Measurements from ENCODE around the gene MRNIP.

MRNIP gene

DNA sequence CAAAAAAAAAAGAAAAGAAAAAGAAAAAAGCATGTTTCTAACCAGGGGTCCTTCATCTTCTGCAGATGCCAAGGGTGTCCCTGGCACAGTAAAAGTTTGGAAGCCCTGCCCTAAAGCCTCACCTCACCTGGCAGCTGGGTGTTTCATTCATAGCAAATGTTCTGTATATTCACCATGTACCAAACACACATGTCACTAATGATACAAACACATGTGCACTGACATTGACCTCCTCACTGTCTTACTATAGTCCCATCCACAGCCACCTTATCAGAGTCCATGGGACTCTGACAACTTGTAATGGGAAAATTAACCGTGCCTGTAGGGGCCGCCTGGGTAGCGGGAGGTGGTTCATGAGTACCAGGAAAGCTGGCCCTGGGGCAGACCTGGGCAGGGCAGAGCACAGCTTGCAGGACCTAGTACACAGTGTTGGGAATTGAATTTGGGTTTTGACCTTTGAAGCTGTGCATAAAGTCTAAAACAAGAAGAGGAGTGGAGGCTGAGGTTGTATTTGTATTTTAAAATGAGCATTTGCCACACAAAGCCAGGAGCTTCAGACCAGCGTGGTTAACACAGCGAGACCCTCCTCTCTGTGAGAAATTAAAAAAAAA, 45.5 kb downstream of the MRNIP start:
- no peak overlapping the region for H3K27ac Mint-ChIP-seq
- peaks cover 42% of the 10 kb centered on the region for H3K36me3 Mint-ChIP-seq (ENCODE audit: low read depth)
- TF ChIP-seq, protein P1, sequence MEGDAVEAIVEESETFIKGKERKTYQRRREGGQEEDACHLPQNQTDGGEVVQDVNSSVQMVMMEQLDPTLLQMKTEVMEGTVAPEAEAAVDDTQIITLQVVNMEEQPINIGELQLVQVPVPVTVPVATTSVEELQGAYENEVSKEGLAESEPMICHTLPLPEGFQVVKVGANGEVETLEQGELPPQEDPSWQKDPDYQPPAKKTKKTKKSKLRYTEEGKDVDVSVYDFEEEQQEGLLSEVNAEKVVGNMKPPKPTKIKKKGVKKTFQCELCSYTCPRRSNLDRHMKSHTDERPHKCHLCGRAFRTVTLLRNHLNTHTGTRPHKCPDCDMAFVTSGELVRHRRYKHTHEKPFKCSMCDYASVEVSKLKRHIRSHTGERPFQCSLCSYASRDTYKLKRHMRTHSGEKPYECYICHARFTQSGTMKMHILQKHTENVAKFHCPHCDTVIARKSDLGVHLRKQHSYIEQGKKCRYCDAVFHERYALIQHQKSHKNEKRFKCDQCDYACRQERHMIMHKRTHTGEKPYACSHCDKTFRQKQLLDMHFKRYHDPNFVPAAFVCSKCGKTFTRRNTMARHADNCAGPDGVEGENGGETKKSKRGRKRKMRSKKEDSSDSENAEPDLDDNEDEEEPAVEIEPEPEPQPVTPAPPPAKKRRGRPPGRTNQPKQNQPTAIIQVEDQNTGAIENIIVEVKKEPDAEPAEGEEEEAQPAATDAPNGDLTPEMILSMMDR (IDR thresholded peaks at IDR 0.05) = no peak
- no peaks in the 10 kb centered on the region for H3K9me3 Mint-ChIP-seq
- peaks cover 16% of the 10 kb centered on the region for H3K27me3 Mint-ChIP-seq (ENCODE audit: low read depth, poor library complexity)
- H3K4me3 Mint-ChIP-seq = no peak overlapping the region
- peaks cover 9% of the 10 kb centered on the region for H3K4me1 Mint-ChIP-seq
- DNase-seq = no peak

DNA sequence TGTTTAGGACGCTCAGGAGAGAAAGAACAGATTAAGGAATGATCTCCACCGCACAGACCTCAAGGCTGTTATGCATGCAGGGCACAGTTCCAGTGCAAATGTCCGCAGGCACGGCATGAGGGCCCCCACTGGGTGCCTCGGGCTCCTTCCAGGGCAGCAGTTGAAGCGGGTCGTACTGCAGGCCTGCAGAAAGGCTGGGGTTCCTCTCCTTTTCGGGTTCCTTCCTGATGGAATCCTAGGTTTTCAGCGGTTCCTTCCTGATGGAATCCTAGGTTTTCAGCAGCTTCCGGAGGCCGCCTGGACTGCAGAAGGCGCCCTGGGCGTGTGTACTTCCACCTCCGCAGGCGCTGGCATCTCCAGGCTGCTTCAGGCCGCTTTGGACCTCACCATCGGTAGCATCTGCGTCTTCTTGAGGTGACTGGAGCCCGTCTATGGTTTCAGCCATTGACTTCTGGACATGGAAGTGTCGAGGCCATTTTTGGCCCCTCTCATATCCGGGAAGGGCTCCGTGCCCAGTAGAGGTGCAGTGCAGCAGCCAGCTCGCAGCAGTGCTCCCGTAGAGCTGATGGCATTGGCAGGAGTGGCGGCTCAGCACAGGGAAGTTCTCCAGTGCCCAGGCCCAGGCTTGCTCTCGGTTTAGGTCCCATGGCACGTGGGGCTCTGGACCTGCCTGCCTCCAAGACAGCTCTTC, 46.3 kb downstream of the MRNIP start:
- DNase-seq = no peak
- no peak overlapping the region for H3K27ac Mint-ChIP-seq
- H3K4me1 Mint-ChIP-seq = peaks cover 5% of the 10 kb centered on the region
- no peak overlapping the region for H3K4me3 Mint-ChIP-seq
- H3K9me3 Mint-ChIP-seq = no peaks in the 10 kb centered on the region
- H3K36me3 Mint-ChIP-seq (ENCODE audit: low read depth) = peaks cover 42% of the 10 kb centered on the region
- TF ChIP-seq, protein P1 (IDR thresholded peaks at IDR 0.05) = no peak
- H3K27me3 Mint-ChIP-seq (ENCODE audit: low read depth, poor library complexity) = peaks cover 8% of the 10 kb centered on the region

DNA sequence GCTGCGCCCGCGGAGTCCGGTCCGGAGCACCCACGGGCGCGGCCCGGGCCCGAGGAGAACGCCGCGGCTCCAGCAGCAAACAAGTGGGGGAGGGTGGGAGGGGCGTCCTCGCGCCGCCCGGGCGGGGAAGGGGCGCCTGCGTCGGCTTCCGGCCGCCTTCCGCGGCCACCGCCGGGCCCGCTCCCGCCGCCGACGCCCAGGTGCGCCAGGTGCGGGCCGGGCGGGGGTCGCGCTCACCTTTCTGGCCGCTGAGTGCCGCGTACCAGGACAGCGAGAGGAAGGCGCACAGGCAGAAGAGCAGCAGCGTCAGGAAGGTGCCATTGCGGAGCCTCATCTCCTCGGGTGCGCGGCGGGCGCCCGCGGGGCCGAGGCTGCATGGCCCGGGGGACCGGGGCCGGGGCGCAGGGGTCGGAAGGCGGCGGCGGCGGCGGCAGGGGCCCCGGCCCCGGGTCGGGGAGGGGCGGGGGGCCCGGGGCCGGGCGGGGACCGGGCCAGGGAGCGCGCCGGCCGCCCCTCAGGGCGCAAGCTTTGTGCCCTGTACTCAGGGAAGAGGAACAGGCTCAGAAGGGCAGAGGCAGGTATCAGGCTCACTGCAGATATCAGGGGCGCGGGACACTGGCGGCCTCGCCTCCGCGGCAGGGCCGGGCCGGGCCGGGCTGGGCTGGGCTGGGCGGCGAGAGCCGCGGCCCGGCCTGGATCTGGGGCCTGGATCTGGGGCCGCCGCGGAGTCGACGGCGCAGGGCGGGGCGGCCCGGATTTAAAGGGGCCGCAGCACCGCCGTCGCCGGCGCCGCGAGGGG, 52.2 kb downstream of the MRNIP start, which contains the start of gene MGAT4B:
Gene MGAT4B, minus strand, starts transcription at position 617 of the 799 bp plus-strand sequence. Its CDS starts 283 bp downstream, at position 334.
- peaks cover 11% of the 10 kb centered on the region for H3K36me3 Mint-ChIP-seq (ENCODE audit: low read depth)
- no peaks in the 10 kb centered on the region for H3K27me3 Mint-ChIP-seq (ENCODE audit: low read depth, poor library complexity)
- DNase-seq = peak; percentile 72
- TF ChIP-seq, protein P1 (IDR thresholded peaks at IDR 0.05) = no peak
- peak within 1 kb of the TSS; percentile 86 for H3K4me3 Mint-ChIP-seq
- no peaks in the 10 kb centered on the region for H3K9me3 Mint-ChIP-seq
- no peak within 1 kb of the TSS for H3K27ac Mint-ChIP-seq
- H3K4me1 Mint-ChIP-seq = peaks cover 37% of the 10 kb centered on the region

DNA sequence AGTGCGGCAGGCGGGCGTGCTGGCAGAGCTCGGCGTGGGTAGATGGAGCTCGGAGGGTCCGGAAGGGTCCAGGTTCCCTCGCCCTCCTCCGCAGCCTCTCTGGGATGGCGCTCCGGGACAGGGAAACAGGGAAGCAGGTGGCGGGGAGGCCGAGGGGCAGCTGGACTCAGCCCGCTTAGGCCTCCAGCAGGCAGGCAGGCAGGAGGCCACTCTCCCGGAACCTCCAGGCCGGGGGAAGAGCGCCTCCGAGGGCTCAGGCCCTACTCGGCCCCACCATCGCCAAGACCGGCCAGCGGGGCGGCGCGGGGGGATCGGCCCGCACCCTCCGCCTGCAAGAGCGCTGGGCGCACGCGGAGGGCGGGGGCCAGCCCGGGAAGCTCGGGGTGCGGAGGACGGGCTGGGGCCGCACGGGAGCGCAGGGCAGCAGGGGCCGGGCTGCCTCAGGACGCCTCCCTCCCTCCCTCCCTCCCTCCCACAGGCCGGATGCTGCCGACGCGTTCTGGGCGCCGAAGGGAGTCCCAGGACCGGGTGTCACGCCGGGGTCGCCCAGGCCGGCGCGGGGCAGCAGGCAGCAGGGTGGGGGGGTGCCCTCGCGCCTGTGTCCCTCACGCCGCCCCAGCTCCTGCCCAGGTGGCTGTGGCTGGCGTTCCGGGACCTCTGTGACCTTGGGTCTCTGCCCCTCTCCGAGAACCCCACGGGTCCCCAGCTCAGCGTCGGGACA, 52.9 kb downstream of the MRNIP start:
- H3K27ac Mint-ChIP-seq = no peak overlapping the region
- no peaks in the 10 kb centered on the region for H3K9me3 Mint-ChIP-seq

DNA sequence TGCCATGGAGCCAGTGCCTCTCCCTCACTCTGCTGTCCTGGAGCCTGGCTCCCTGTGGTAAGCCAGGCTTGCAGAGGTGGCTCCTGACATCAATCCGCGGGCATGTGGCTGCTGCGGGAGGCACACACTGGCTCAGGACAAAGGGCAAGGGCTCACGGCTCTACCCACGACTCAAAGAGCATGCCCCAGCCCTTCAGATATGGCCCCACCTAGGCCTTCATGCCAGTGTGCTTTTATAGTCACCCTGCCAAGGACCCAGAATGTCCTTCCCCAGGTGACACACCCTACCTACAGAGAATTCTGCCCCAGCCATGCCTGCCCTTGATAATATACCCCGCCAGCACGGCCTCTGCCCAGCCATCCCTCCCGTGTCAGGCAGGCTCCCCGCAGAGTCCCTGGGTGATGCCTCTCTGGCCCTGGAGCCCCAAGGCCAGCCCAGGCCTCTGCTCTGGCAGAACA, 53.5 kb downstream of the MRNIP start:
- Mint-ChIP-seq H3K4me1 (peaks cover 37% of the 10 kb centered on the region), H3K27ac (no peak overlapping the region), H3K4me3 (peak overlapping the region; percentile 81), H3K9me3 (no peaks in the 10 kb centered on the region), H3K36me3 (ENCODE audit: low read depth) (peaks cover 8% of the 10 kb centered on the region), H3K27me3 (ENCODE audit: low read depth, poor library complexity) (no peaks in the 10 kb centered on the region)
- TF ChIP-seq, protein P1 (IDR thresholded peaks at IDR 0.05) = no peak
- DNase-seq = no peak

More for the DNA sequence above, 52.9 kb downstream of the MRNIP start:
- Mint-ChIP-seq H3K4me3 (peak overlapping the region; percentile 81), H3K36me3 (ENCODE audit: low read depth) (peaks cover 8% of the 10 kb centered on the region), H3K27me3 (ENCODE audit: low read depth, poor library complexity) (no peaks in the 10 kb centered on the region), H3K4me1 (peaks cover 37% of the 10 kb centered on the region)
- TF ChIP-seq, protein P1 (IDR thresholded peaks at IDR 0.05) = no peak
- DNase-seq = peak; percentile 59
